Activated CD8-positive, alpha-beta memory T cell treated with anti-CD3 and anti-CD28 coated beads for 36 hours (primary cell): ENCODE measurements around the gene MRPL51. TPM values are rescaled to one million over a fixed set of nuclear protein-coding genes. Genes with fewer than 3 reads are reported as not detected.

Experiments
- CTCF ChIA-PET: fragments of 350-600 bp; sonication (Branson Sonifier 250); formaldehyde crosslinking; loops from one replicate; lab custom pipeline; 2021; ENCODE audit warnings: antibody characterized with exemption; lab: Charles Lee
- POLR2A ChIA-PET: fragments of 350-600 bp; sonication (Branson Sonifier 250); formaldehyde crosslinking; loops from one replicate; lab custom pipeline; 2021; ENCODE audit warnings: antibody characterized with exemption; lab: Charles Lee
- total RNA-seq, 2 experiments: library from RNA; stranded (reverse); gene quantifications; one replicate each; pipeline ENCODE4 v1.2.3, GENCODE V29; 2021

The MRPL51 gene
- total RNA-seq, 2 experiments from 2014 or later = 313 to 315 TPM

DNA sequence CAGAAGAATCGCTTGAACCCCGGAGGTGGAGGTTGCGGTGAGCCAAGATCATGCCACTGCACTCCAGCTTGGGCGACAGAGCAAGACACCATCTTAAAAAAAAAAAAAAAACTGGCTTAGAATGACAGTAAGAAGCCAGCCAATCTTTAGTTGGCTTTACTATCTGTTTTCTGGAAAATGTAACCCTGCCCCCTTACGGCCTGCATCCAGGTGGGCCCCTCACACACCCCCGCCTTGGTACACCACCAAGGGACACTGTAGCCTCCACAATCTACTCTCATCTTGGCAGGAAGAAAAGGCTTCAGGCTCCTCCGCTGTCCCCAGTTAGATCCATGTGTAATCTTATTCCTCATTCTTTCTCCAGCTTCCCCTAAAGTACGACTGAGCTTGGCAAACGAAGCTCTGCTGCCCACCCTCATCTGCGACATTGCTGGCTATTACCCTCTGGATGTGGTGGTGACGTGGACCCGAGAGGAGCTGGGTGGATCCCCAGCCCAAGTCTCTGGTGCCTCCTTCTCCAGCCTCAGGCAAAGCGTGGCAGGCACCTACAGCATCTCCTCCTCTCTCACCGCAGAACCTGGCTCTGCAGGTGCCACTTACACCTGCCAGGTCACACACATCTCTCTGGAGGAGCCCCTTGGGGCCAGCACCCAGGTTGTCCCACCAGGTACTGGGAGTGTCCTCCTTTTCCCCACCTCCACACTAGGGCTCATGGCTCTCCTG lies 34.6 kb downstream of the MRPL51 start:
- ChIA-PET POLR2A (interaction anchor here (0.6 to 2.1 kb wide), 4 partner anchors 12 to 35 kb away, joined by 4 to 17 read pairs (median 6); partner anchors contain the start of genes CD27 and VAMP1), CTCF (interaction anchor here (0.7 to 1.1 kb wide), 3 partner anchors 24 to 123 kb away, joined by 3 read pairs; no protein-coding TSS in a partner anchor)

DNA sequence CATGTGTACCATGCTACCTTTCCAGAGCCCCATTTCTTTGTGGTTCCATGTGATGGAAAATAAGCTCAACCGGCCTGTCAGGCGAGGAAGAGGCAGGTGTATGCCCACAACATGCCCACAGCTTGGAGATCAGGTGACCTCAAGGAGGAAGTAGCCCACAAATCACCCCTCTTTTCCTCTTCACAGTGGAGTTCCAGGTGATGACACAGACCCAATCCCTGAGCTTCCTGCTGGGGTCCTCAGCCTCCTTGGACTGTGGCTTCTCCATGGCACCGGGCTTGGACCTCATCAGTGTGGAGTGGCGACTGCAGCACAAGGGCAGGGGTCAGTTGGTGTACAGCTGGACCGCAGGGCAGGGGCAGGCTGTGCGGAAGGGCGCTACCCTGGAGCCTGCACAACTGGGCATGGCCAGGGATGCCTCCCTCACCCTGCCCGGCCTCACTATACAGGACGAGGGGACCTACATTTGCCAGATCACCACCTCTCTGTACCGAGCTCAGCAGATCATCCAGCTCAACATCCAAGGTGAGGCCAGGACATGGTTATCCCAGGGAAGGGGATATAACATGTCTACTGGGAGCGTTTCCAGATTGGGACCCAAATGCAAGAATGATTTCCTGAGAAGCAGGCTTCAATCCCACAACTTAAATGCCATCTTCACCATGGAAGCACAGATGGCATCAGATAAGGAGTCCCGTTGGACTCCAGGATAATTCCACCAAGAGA lies 35.7 kb downstream of the MRPL51 start:
- ChIA-PET CTCF (interaction anchor here (0.6 to 1.9 kb wide), 6 partner anchors 8 to 122 kb away, joined by 3 to 9 read pairs (median 4); partner anchors contain the start of gene CD27), POLR2A (interaction anchor here (0.6 to 2.1 kb wide), 3 partner anchors 12 to 77 kb away, joined by 5 to 17 read pairs (median 6); partner anchors contain the start of genes CD27 and GAPDH)

DNA sequence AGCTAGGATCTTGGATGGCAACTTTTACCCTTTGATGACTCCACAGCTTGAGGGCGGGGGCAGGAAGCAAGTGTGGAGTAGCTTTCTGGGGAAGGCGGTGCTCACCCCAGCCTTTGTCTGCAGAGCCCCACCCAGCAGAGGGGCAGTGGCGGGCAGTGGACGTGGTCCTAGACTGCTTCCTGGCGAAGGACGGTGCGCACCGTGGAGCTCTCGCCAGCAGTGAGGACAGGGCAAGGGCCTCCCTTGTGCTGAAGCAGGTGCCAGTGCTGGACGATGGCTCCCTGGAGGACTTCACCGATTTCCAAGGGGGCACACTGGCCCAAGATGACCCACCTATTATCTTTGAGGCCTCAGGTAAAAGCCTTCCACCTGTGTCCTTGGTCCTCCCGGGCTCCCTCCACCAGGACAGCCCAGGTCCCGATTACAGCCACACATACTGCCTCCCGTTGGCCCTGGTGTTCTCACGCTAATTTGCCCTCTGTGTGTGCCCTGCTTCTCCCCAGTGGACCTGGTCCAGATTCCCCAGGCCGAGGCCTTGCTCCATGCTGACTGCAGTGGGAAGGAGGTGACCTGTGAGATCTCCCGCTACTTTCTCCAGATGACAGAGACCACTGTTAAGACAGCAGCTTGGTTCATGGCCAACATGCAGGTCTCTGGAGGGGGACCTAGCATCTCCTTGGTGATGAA lies 40.0 kb downstream of the MRPL51 start:
- CTCF ChIA-PET = interaction anchor here (0.9 to 3.7 kb wide), 9 partner anchors 8 to 27 kb away, joined by 3 to 19 read pairs (median 4); partner anchors contain the start of gene VAMP1
- POLR2A ChIA-PET = interaction anchor here (0.6 to 3.9 kb wide), 11 partner anchors 8 to 86 kb away, joined by 3 to 53 read pairs (median 5); partner anchors contain the start of genes GAPDH and VAMP1

DNA sequence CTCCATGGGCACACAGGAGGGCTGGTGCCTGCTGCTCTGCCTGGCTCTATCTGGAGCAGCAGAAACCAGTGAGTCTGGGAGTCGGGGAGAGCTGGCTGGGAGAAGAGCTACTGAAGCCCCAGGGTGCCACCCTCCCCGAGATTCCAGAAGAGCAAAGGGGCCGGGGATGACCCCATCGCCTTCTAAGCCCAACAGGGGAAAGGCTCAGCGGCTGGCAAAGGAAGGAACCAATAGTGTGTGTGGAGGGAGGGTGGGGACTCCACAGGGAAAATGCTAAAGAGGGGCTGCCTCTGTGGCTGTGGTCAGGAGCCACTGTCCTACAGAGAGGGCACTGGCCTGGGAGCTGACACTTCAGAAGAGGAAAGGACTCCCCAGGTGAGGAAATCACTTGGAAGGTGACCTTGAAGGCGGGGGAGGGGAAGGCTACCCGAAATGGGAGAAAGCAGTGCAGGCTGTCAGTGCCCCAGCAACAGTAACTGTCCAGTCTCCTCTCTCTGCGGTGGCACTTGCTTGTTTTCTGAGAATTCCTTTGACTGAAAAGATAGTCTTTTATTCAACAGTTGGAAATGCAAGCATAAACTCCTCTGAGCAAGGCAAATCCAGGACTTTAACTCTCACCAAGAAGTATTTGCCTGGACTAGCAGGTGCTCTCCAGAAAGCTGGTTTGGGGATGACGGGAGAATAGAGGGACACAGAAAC lies 40.7 kb downstream of the MRPL51 start:
- CTCF ChIA-PET = interaction anchor here (0.6 to 3.7 kb wide), 16 partner anchors 8 to 319 kb away, joined by 3 to 19 read pairs (median 4); partner anchors contain the start of gene VAMP1
- POLR2A ChIA-PET = interaction anchor here (0.6 to 3.9 kb wide), 18 partner anchors 9 to 301 kb away, joined by 3 to 53 read pairs (median 4); partner anchors contain the start of genes GAPDH, MLF2 and VAMP1

DNA sequence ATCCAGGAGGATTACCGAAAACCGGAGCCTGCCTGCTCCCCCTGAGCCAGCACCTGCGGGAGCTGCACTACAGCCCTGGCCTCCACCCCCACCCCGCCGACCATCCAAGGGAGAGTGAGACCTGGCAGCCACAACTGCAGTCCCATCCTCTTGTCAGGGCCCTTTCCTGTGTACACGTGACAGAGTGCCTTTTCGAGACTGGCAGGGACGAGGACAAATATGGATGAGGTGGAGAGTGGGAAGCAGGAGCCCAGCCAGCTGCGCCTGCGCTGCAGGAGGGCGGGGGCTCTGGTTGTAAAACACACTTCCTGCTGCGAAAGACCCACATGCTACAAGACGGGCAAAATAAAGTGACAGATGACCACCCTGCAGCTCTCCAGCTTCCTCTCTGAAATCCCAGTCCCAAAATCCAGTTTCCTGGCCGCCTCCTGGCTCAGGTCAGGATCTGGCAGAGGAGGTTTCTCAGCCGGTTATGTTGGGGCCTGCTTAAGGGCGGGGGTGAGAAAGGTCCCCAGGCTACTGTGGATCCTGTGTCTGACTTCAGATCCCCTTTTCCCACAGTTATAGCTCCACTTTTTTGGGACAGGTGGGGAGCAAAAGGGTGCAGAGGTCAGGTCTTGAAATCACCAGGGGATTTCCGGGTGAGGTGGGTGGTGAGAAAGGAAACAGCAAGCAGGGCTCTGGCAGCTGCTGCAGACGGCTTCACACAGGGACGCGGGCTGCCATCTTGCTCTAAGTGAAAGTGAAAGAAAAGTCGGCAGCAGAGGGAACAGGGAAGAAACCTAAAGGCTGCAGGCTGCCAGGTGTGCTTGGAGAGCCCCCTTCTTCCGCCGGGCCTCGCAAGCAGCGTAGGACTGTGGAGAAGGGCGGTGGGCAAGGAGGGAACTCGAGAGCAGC lies 41.5 kb downstream of the MRPL51 start, which contains the start of gene TAPBPL:
Gene TAPBPL (plus strand): TSS at position 695 of the 897 bp plus-strand sequence. CDS start 207 bp downstream, outside the sequence.
- ChIA-PET POLR2A (interaction anchor here (0.6 to 3.9 kb wide), 19 partner anchors 8 to 302 kb away, joined by 3 to 53 read pairs (median 4); partner anchors contain the start of genes GAPDH, MLF2 and VAMP1), CTCF (interaction anchor here (0.6 to 3.7 kb wide), 10 partner anchors 8 to 319 kb away, joined by 3 to 19 read pairs (median 4); partner anchors contain the start of gene VAMP1)

DNA sequence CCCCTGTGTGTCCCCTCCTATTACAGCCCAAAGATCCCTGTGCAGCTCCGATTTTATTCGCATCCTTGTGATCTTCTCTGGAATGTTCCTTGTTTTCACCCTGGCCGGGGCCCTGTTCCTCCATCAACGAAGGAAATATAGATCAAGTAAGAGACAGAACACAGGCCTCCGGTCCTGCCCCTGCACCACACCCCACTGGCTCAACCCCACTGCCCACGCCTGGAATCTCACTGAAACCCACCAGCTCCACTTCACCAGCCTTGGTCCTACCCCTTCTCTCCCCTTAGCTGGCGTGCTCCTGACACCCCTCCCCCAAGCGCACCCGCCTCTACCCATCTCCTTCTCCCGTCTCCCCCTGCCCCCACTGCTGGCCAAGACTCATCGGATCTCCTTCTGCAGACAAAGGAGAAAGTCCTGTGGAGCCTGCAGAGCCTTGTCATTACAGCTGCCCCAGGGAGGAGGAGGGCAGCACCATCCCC lies 42.2 kb downstream of the MRPL51 start:
- ChIA-PET POLR2A (interaction anchor here (0.8 to 3.9 kb wide), 12 partner anchors 8 to 302 kb away, joined by 3 to 53 read pairs (median 5); partner anchors contain the start of genes GAPDH, MLF2 and VAMP1), CTCF (interaction anchor here (1.2 to 3.7 kb wide), 4 partner anchors 11 to 20 kb away, joined by 4 to 19 read pairs (median 8); partner anchors contain the start of gene VAMP1)

DNA sequence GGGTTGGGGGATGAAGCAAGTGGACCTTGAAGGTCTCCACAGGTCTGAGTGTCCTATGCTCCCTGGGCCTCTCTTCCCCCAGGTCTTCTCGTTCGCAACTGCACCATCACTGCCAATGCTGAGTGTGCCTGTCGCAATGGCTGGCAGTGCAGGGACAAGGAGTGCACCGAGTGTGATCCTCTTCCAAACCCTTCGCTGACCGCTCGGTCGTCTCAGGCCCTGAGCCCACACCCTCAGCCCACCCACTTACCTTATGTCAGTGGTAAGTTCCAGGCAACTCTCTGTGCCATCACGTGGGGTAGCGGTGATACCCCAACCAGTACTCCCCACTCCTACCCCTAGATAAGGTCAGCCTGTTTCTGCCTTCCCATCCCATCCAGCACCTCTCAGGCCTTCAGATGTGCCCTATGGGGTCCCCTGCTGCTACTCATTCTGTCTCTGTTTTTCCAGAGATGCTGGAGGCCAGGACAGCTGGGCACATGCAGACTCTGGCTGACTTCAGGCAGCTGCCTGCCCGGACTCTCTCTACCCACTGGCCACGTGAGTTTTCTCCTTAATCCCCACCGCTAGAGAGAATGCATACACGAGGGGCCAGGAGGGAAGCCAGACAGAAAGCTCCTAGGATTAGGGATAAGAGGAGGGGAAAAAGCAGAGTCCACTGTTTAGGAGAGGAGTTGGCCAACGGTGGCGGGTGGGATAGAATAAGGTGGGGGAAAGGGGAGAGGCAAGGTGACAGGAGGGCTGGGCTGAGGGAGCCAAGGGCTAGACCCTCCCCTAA lies 42.8 kb downstream of the MRPL51 start:
- CTCF ChIA-PET = interaction anchor here (1.0 to 3.7 kb wide), 5 partner anchors 11 to 115 kb away, joined by 3 to 19 read pairs (median 6); no protein-coding TSS in a partner anchor

DNA sequence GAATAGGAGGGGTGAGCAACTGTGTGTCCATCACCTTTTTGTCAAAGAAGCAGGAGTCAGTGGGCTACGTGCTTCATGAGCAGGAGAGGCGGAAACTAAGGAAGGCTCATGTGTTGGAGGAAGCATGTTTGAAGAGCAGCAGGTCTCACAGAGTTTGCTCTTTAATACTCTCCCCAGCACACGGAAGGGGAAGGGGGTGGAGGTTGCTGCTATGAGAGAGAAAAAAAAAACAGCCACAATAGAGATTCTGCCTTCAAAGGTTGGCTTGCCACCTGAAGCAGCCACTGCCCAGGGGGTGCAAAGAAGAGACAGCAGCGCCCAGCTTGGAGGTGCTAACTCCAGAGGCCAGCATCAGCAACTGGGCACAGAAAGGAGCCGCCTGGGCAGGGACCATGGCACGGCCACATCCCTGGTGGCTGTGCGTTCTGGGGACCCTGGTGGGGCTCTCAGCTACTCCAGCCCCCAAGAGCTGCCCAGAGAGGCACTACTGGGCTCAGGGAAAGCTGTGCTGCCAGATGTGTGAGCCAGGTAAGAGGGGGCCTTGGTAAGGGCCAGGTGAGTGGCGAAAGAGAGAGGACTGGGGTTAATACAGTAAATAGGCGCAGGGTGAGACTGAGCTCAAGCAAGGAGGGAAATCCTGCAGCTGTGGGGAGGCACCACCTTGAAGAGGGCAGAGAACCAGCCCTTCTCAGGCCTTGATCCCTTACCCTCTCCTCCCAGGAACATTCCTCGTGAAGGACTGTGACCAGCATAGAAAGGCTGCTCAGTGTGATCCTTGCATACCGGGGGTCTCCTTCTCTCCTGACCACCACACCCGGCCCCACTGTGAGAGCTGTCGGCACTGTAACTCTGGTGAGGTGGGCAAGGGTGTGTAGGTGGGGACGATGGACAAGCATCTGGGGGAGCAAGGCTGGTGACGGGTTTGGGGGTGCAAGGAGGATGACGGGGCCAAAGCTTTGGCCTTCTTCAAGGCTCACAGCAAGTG lies 48.1 kb downstream of the MRPL51 start, which contains the start of gene CD27:
Gene CD27 (plus strand): TSS at position 252 of the 985 bp plus-strand sequence. CDS start 141 bp downstream, at position 393.
- POLR2A ChIA-PET = interaction anchor here (0.6 to 5.0 kb wide), 10 partner anchors 11 to 163 kb away, joined by 3 to 52 read pairs (median 13); partner anchors contain the start of genes GAPDH and VAMP1
- CTCF ChIA-PET = interaction anchor here (0.9 to 6.7 kb wide), 6 partner anchors 9 to 108 kb away, joined by 3 to 77 read pairs (median 7); no protein-coding TSS in a partner anchor

More for the DNA sequence above, 42.8 kb downstream of the MRPL51 start:
- POLR2A ChIA-PET = interaction anchor here (1.1 to 3.9 kb wide), 3 partner anchors 11 to 20 kb away, joined by 3 to 53 read pairs (median 12); partner anchors contain the start of gene VAMP1

DNA sequence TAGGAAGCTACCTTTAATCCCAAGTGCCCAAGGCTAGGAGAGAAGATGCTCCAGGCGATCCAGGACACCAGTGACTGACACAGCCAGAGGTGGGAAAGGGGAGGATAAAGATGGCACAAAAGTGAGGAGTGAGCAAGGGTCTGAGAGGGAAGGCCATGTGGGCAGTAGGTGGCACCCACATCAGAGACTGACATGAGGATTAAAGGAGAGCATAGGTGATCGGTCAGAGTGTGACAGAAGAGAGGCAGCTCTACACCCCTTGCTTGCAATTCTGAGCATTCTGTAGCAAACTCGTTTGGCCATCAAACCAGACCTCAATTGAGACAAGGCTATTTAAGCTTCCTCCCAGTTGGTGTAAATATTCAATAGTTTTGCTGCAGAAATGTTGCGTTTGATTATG lies 49.0 kb downstream of the MRPL51 start:
- CTCF ChIA-PET = interaction anchor here (0.8 to 6.7 kb wide), 8 partner anchors 8 to 107 kb away, joined by 3 to 77 read pairs (median 7); no protein-coding TSS in a partner anchor
- POLR2A ChIA-PET = interaction anchor here (0.6 to 5.0 kb wide), 14 partner anchors 8 to 172 kb away, joined by 3 to 52 read pairs (median 10); partner anchors contain the start of genes GAPDH, TAPBPL and VAMP1

DNA sequence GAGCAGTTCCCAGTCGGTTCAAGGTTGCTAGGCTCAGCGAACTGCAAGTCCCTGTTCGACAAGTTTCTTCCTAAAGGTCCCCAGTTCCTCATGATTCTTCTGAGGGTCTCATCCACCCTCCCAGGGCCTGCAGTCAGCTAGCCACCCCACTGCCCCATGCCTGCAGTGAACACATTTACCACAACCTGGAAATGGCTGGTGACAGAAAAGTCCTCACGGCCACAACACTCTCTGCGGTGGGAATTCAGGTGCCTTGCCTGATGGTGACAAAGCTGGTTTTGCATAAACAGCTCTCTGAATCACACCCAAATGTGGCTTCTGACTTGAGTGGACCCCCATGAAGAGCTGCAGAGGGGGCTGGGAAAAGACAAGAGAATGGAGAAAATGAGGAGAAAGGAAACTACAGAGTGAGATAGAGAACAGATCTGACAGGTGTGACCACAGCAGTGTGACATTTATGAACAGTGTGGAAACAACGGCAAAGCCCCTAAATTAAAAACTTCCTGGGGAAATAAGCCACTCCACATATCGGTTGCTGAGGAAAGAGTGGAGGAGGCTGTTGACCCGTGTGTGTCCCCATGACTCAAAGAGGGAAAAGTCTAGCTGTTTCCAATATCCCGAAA lies 49.6 kb downstream of the MRPL51 start:
- ChIA-PET POLR2A (interaction anchor here (0.6 to 5.0 kb wide), 13 partner anchors 9 to 171 kb away, joined by 3 to 52 read pairs (median 8); partner anchors contain the start of genes GAPDH, TAPBPL and VAMP1), CTCF (interaction anchor here (0.8 to 6.7 kb wide), 10 partner anchors 8 to 107 kb away, joined by 3 to 77 read pairs (median 5); partner anchors contain the start of genes TAPBPL and VAMP1)

DNA sequence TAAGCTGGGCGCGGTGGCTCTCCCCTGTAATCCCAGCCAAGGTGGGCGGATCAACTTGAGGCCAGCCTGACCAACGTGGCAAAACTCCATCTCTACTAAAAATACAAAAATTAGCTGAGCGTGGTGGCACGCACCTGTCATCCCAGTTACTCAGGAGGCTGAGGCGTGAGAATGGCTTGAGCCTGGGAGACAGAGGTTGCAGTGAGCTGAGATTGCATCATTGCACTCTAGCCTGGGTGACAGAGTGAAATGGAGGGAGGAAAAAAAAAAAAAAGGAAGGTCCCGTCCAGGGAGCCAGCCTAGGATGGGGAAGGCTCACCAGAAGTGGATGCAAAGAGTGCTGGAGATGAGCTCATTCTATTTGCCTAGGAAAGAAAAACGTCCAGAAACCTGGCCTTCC lies 50.2 kb downstream of the MRPL51 start:
- ChIA-PET POLR2A (interaction anchor here (1.4 to 5.0 kb wide), 8 partner anchors 8 to 107 kb away, joined by 6 to 52 read pairs (median 14); partner anchors contain the start of genes GAPDH, TAPBPL and VAMP1), CTCF (interaction anchor here (1.2 to 6.7 kb wide), 7 partner anchors 9 to 29 kb away, joined by 3 to 77 read pairs (median 6); partner anchors contain the start of genes TAPBPL and VAMP1)
